Thoracic aorta (tissue), 2 donors: ENCODE measurements around the gene TSHZ3. TPM values are rescaled to one million over a fixed set of nuclear protein-coding genes. Genes with fewer than 3 reads are reported as not detected.

Source experiments
- ATAC-seq: fragments of 150-250 bp; one replicate; pipeline ENCODE4 v1.8.0; 2017; ENCODE audit warnings: low read depth; ENCODE audit not compliant: insufficient number of reproducible peaks, low FRiP score
- DNase-seq: peaks from one replicate; pipeline ENCODE4 v3.0.0-alpha.2; 2020; ENCODE audit warnings: low spot score
- H3K27ac ChIP-seq, 2 donors: fragments of 200-600 bp; sonication (generic); 1 replicate in 1 of 2; 2 replicates in 1 of 2; pipeline ENCODE4 v1.5.1; 2016; ENCODE audit warnings: mild to moderate bottlenecking in 2 of 2, moderate library complexity in 2 of 2
- H3K27me3 ChIP-seq: fragments of 200-600 bp; sonication (generic); replicated peaks from 2 replicates; pipeline ENCODE4 v1.6.0; 2016; ENCODE audit warnings: mild to moderate bottlenecking; ENCODE audit not compliant: insufficient read depth
- H3K36me3 ChIP-seq: fragments of 200-600 bp; sonication (generic); one replicate; pipeline ENCODE4 v1.5.1; 2016
- H3K4me1 ChIP-seq, 2 donors: fragments of 200-600 bp; sonication (generic); 1 replicate in 1 of 2; 2 replicates in 1 of 2; pipeline versions ENCODE4 v1.5.1 to v1.6.0; 2016; ENCODE audit warnings: low read depth in 2 of 2, mild to moderate bottlenecking in 1 of 2; ENCODE audit not compliant: control insufficient read depth in 1 of 2
- H3K4me3 ChIP-seq: fragments of 200-600 bp; sonication (generic); 2 replicates; pipeline ENCODE4 v1.5.1; 2016; ENCODE audit warnings: mild to moderate bottlenecking
- H3K9me3 ChIP-seq: fragments of 200-600 bp; sonication (generic); 2 replicates; pipeline ENCODE4 v1.5.1; 2016
- total RNA-seq, 2 donors: library from RNA; depleted of rRNA; stranded (reverse); fragments of >200 nt; gene quantifications; one replicate each; pipeline versions ENCODE4 v1.1.0 to v1.2.3, GENCODE V29; 2016
- TF ChIP-seq, protein P1 (sequence below): fragments of 200-600 bp; sonication (generic); IDR thresholded peaks from one replicate; pipeline ENCODE4 v1.5.1; 2019; ENCODE audit warnings: antibody characterized with exemption

The TSHZ3 gene
- total RNA-seq, 2 donors from 2014 or later: 9.3 to 10.2 TPM

DNA sequence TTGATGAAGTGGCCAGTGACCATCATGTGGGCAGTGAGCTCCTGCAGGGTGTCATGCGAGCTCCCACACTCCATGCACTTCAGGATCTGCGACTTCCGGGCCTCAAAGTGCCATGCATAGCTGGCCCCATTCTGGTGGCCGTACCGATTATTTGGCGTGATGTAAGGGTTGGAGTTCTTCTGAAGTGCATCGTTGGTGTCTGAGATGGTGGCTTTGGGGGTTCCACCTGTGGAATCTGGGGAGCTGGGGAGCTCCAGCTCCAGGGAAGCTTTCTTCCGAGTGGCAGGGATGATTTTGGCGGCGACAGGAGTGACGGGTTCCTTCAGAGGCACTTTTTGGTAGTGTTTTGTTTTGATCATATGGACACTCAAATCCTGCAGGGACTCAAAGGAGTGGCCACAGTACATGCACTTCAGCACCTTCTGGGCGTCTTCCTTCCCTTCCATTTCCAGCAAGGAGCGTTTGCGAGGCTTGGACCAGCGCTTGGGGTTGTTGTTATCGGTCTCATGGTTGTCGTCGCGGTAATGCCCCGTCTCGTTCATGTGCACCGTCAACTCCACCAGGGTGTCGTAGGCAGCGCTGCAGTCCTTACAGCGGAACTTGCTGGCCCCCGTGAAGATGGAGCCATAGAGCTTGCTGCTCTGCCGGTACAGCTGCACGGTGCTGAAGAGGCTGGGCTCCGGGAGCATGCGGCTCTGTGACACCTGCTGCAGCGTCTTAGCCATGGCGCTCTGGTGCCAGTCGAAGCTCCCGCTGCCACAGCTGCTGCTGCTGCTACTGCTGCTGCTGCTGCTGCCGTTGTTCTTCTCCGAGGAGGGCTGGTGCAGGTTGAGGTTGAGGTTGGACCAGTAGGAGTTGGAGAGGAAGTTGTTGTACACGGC, 70.4 kb downstream of the TSHZ3 start:
- Histone ChIP-seq H3K4me3 (no peak overlapping the region), H3K27ac (no peak overlapping the region), H3K4me1 (no peaks in the 10 kb centered on the region), H3K27me3 (no peaks in the 10 kb centered on the region), H3K36me3 (peaks cover 6% of the 10 kb centered on the region), H3K9me3 (no peaks in the 10 kb centered on the region)
- ATAC-seq (no peak), DNase-seq (no peak)
- TF ChIP-seq, protein P1, sequence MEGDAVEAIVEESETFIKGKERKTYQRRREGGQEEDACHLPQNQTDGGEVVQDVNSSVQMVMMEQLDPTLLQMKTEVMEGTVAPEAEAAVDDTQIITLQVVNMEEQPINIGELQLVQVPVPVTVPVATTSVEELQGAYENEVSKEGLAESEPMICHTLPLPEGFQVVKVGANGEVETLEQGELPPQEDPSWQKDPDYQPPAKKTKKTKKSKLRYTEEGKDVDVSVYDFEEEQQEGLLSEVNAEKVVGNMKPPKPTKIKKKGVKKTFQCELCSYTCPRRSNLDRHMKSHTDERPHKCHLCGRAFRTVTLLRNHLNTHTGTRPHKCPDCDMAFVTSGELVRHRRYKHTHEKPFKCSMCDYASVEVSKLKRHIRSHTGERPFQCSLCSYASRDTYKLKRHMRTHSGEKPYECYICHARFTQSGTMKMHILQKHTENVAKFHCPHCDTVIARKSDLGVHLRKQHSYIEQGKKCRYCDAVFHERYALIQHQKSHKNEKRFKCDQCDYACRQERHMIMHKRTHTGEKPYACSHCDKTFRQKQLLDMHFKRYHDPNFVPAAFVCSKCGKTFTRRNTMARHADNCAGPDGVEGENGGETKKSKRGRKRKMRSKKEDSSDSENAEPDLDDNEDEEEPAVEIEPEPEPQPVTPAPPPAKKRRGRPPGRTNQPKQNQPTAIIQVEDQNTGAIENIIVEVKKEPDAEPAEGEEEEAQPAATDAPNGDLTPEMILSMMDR: no peak

DNA sequence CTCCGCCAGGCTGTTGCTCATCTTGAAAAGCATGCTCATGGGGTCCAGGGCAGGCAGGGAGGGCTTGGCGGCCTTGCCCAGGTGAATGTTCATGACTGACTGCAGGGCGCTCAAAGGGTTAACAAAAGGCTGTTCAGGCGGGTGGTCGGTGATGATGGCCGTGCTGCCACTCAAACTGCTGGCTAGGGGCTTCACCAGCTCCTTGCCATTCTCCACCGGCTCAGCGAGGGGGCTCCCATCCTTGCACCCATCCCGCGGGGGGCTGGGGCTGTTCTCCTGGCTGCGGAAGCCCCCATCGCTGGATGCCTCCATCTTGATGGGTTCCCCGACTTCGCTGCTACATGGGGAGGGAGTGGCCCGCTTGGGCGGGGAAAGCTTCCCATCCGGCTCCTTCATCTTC, 71.7 kb downstream of the TSHZ3 start:
- no peak overlapping the region for H3K27ac ChIP-seq
- DNase-seq (no peak), ATAC-seq (no peak)
- TF ChIP-seq, protein P1: no peak
- H3K4me1 ChIP-seq: no peaks in the 10 kb centered on the region
- no peaks in the 10 kb centered on the region for H3K27me3 ChIP-seq
- peaks cover 6% of the 10 kb centered on the region for H3K36me3 ChIP-seq
- no peaks in the 10 kb centered on the region for H3K9me3 ChIP-seq
- no peak overlapping the region for H3K4me3 ChIP-seq

DNA sequence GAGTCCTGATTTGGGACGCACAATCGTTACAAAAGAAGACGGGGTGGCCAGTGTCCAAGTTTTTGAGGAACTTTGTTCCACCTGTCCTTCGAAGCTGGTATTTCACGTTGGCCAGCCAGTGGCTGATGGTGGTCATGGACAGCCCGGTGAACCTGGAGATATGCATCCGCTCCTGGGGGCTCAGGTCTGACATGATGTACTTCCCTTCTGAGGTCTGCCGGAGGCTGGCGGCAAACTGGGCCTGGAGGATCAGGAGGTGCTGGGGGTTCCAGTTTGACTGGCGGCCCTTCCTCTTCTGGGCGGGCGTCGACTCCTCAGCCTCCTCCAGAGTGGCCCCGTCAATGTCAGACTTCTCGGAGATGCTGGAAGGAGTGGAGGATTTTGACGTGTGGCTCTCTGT, 72.4 kb downstream of the TSHZ3 start:
- DNase-seq (no peak), ATAC-seq (no peak)
- no peak overlapping the region for H3K27ac ChIP-seq
- H3K4me1 ChIP-seq: no peaks in the 10 kb centered on the region
- no peaks in the 10 kb centered on the region for H3K9me3 ChIP-seq
- no peak overlapping the region for H3K4me3 ChIP-seq
- TF ChIP-seq, protein P1: no peak
- peaks cover 6% of the 10 kb centered on the region for H3K36me3 ChIP-seq
- no peaks in the 10 kb centered on the region for H3K27me3 ChIP-seq

DNA sequence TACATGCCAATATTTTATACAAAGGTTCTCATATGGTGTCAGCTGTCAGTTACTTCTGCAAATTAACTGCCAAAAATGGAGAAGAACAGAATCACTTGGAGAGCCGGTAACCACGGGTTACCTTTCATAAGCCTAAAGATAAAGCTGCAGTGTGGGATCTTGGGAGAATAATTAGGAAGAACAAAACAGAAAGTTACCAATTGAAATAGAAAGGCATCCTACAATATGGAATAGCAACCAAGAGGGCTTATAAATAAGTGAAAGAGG, 74.2 kb downstream of the TSHZ3 start:
- TF ChIP-seq, protein P1: no peak
- Histone ChIP-seq H3K9me3 (no peaks in the 10 kb centered on the region), H3K27me3 (no peaks in the 10 kb centered on the region), H3K36me3 (peaks cover 6% of the 10 kb centered on the region), H3K27ac (no peak overlapping the region), H3K4me3 (no peak overlapping the region), H3K4me1 (no peaks in the 10 kb centered on the region)
- ATAC-seq (no peak), DNase-seq (no peak)

DNA sequence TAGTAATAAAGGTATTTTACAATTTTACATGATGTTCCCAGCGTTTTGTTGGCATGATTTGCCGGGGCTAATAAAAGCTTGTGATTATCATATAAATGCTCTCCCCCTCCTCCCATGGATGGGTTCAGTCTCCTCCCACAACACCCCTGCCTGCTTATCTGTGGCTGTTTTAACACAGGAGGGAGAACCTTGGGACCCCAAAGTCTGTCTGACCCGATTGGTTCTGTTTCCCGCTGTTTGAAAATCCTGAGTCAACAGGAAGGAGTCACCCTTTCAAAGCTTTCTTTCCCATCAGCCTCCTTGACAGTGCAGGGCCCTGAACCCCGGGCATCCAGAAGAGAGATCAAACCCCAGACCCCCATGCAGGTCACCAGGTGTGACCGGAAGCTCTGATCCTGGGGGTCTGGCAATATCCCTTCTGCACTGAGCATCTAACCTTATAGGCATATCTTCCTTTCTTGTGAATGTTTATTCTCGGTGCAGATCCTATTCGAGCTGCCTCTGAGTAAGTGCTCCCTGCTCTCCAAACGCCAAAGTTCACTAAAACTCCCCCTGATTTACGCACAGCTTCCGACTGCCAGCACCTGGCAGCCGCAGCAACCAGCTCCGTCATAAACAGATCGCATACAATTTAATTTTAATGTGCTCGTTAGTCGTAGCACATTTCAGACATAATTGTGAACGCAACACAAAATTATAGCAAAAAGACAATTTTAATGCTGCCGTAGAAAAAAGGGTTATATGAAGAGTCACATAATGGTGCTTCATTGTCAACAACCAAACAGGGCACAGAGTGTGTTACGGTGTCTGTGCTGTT, 74.8 kb downstream of the TSHZ3 start:
- Histone ChIP-seq H3K27me3 (no peaks in the 10 kb centered on the region), H3K27ac (no peak overlapping the region), H3K4me1 (no peaks in the 10 kb centered on the region), H3K4me3 (no peak overlapping the region), H3K36me3 (peaks cover 4% of the 10 kb centered on the region), H3K9me3 (no peaks in the 10 kb centered on the region)
- ATAC-seq (no peak), DNase-seq (no peak)
- TF ChIP-seq, protein P1: no peak
